ENCODE results near the gene KCNC3. TPM values are rescaled to one million over a fixed set of nuclear protein-coding genes. Genes with fewer than 3 reads are reported as not detected.

The KCNC3 gene
- total and polyA plus RNA-seq, 12 donors, result 0.17 to 7.3 (median 1.4) TPM

DNA sequence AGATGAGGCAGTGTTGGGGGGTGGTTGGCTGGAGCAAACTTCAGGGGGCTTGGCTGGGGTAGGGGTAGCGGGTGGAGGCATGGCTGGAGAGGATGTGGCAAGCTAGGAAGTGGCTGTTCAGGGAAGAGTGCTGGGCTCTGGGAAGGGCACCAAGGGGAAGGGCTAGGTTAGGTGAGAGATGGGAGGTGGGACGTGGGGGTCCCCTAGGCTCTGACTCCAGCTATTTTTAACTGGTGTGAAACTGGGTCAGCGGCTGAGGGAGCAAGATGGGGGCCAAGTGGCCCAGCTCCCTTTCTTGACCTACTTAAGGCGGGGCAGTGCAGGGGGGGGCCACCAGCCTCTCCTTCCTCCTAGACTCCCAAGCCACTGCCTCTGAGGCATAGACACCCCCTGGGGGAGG, 7.3 kb downstream of the KCNC3 start:
- no peaks in the 10 kb centered on the region for H3K36me3 ChIP-seq (replicated peaks in 1 of 2)
- no peak for DNase-seq
- no peaks in the 10 kb centered on the region for H3K27me3 ChIP-seq
- intact Hi-C loops (cut with DNase I), result no loop called here
- TF ChIP-seq, protein P1, sequence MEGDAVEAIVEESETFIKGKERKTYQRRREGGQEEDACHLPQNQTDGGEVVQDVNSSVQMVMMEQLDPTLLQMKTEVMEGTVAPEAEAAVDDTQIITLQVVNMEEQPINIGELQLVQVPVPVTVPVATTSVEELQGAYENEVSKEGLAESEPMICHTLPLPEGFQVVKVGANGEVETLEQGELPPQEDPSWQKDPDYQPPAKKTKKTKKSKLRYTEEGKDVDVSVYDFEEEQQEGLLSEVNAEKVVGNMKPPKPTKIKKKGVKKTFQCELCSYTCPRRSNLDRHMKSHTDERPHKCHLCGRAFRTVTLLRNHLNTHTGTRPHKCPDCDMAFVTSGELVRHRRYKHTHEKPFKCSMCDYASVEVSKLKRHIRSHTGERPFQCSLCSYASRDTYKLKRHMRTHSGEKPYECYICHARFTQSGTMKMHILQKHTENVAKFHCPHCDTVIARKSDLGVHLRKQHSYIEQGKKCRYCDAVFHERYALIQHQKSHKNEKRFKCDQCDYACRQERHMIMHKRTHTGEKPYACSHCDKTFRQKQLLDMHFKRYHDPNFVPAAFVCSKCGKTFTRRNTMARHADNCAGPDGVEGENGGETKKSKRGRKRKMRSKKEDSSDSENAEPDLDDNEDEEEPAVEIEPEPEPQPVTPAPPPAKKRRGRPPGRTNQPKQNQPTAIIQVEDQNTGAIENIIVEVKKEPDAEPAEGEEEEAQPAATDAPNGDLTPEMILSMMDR (IDR thresholded peaks at IDR 0.05), result no peak
- no peak for TF ChIP-seq POLR2A (IDR thresholded peaks at IDR 0.05)
- H3K27ac ChIP-seq, result no peak overlapping the region
- 76 to 84% (median 78%) methylated on average over 3 to 4 of the region's 4 CpGs for WGBS, 4 donors
- no peaks in the 10 kb centered on the region for H3K9me3 ChIP-seq (replicated peaks in 1 of 3)
- no peak overlapping the region for H3K4me3 ChIP-seq
- H3K4me1 ChIP-seq (replicated peaks in 1 of 2), result peaks cover 6 to 8% of the 10 kb centered on the region in 2 donors

DNA sequence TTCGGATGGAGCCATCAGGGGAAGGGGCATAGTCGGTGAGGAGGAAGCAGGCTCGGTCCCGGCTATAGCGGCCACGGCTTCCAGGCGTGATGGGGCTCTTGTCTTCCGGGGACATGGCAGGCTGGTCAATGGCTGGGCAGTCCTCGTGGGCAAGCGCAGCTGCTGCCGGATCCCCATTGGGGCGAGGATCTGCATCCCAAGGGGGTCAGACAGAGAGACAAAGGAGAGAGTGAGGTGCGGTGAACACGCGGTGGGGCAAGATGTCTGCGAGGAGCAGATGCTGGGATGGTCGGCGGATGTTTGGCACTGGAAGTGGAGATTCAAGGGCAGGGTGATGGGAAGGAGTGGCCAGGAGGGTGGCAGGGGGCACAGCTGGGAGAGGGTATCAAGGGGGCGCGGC, 8.6 kb downstream of the KCNC3 start:
- no peaks in the 10 kb centered on the region for H3K27me3 ChIP-seq
- no peak overlapping the region for H3K4me3 ChIP-seq
- TF ChIP-seq, protein P1 (IDR thresholded peaks at IDR 0.05), result no peak
- no peak for TF ChIP-seq POLR2A (IDR thresholded peaks at IDR 0.05)
- no peak overlapping the region for H3K27ac ChIP-seq
- intact Hi-C loops (cut with DNase I), result no loop called here
- DNase-seq, result no peak
- H3K36me3 ChIP-seq (replicated peaks in 1 of 2), result no peaks in the 10 kb centered on the region
- H3K9me3 ChIP-seq (replicated peaks in 1 of 3), result no peaks in the 10 kb centered on the region
- H3K4me1 ChIP-seq (replicated peaks in 1 of 2), result peaks cover 0 to under 1% of the 10 kb centered on the region in 2 donors
- 83 to 88% (median 86%) methylated on average over 19 to 20 of the region's 20 CpGs for WGBS, 4 donors

DNA sequence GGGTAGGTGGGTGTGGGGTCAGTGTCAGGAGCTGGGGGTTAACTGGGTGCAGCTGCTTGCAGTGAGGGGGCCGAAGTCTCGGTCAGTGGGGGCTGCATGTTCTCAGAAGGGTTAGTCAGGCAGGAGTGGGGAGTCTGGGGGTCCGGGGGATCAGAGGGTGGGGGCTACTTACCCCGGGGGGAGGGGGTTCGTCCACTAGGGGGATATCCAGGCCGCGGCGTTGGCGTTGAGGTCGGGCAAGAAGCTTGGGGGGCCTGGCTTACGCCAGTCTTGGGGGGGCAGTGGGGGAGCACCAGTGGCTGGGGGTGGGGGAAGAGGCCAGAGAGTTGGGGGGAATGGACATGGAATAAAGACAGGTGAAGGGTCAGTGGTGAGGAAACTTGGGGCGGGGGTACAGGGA, 9.1 kb downstream of the KCNC3 start:
- Histone ChIP-seq H3K9me3 (replicated peaks in 1 of 3) (no peaks in the 10 kb centered on the region), H3K4me1 (replicated peaks in 1 of 2) (no peaks in the 10 kb centered on the region), H3K27me3 (peaks cover 3% of the 10 kb centered on the region), H3K27ac (no peak overlapping the region), H3K4me3 (no peak overlapping the region), H3K36me3 (replicated peaks in 1 of 2) (no peaks in the 10 kb centered on the region)
- 81 to 87% (median 85%) methylated on average over 10 to 12 of the region's 12 CpGs for WGBS, 4 donors
- no peak for TF ChIP-seq POLR2A (IDR thresholded peaks at IDR 0.05)
- TF ChIP-seq, protein P1 (IDR thresholded peaks at IDR 0.05), result no peak
- no peak for DNase-seq
- intact Hi-C loops (cut with DNase I), result no loop called here

DNA sequence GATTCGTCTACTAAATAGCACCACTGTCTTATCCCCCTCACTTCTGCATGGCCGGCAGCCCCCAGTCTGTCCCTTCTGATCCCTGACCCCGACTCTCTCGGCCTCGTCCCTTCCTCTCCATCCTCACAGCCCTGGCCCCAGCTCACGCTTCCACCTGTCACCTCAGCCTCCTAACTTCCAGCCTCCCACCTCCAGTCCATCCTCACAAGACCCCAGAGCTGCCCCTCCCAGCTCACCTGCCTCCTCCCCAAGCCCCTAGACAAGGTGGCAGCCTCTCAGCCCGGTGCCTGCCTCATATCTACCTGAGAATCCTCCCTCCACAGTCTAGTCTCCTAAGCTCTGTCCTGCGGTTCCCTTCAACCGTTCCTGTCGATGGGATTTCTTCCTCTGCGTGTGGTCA, 10.0 kb downstream of the KCNC3 start:
- Histone ChIP-seq H3K4me3 (no peak overlapping the region), H3K4me1 (replicated peaks in 1 of 2) (no peaks in the 10 kb centered on the region), H3K36me3 (replicated peaks in 1 of 2) (no peaks in the 10 kb centered on the region), H3K9me3 (replicated peaks in 1 of 3) (no peaks in the 10 kb centered on the region), H3K27me3 (peaks cover 12% of the 10 kb centered on the region), H3K27ac (no peak overlapping the region)
- intact Hi-C loops (cut with DNase I), result no loop called here
- WGBS, 4 donors, result 77 to 84% (median 80%) methylated on average over 11 of the region's 11 CpGs
- no peak for DNase-seq
- TF ChIP-seq, protein P1 (IDR thresholded peaks at IDR 0.05), result no peak
- no peak for TF ChIP-seq POLR2A (IDR thresholded peaks at IDR 0.05)

All from adrenal gland (tissue), 12 donors.